ENCODE data around the gene TMEM273. TPM values are rescaled to one million over a fixed set of nuclear protein-coding genes. Genes with fewer than 3 reads are reported as not detected.

TMEM273 gene
- total RNA-seq, 2 donors from 2014 or later = 9.6 to 14.8 TPM

DNA sequence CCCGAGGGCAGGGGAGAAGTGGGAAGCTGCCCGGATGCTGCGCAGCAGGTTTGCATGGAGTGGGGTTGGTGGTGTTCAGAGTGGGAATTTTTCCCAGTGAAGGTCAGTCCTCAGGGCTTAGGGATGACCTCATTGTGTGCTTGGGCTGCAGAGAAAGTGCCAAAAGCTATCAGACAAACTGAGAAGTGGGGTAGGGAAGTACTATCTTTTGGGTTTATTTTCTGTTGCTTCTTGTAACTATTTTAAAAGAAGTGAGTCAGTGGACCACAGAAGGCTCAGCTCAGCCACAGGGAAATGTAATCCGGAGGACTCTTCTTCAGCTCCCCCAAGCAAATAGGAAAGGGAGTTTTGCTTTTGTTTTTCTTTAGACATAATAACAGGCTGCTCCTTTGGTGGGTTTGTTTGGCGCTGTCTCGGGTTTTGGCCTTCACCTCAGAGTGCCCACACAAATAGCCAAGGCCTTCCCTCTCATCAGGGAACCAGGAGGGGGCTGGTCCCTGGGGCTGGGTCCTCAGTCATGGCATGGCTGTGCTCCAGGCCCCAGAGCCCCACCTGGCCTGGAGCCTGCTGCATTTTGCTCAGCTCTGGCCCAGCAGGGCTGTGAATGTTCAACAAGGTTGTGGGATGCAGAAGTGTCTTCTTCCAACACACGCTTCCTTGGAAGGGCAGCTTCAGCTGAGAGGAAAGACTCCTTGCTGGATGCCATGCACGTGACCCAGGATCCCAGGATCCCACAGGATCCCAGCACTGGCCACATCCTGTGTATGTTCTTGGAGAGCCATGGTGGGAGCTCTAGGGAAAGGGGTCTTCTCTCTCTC is 49.0 kb downstream of the TMEM273 start:
- H3K4me1 ChIP-seq (ENCODE audit: control insufficient read depth in 1 of 2, low read depth in 2 of 2) = peaks cover 13 to 41% of the 10 kb centered on the region in 2 donors
- no peaks in the 10 kb centered on the region for H3K9me3 ChIP-seq
- no peak overlapping the region for H3K4me3 ChIP-seq
- no peaks in the 10 kb centered on the region for H3K27me3 ChIP-seq (replicated peaks; ENCODE audit: insufficient read depth)
- peak overlapping the region; percentile 43 to 59 for H3K27ac ChIP-seq
- TF ChIP-seq, protein P1, sequence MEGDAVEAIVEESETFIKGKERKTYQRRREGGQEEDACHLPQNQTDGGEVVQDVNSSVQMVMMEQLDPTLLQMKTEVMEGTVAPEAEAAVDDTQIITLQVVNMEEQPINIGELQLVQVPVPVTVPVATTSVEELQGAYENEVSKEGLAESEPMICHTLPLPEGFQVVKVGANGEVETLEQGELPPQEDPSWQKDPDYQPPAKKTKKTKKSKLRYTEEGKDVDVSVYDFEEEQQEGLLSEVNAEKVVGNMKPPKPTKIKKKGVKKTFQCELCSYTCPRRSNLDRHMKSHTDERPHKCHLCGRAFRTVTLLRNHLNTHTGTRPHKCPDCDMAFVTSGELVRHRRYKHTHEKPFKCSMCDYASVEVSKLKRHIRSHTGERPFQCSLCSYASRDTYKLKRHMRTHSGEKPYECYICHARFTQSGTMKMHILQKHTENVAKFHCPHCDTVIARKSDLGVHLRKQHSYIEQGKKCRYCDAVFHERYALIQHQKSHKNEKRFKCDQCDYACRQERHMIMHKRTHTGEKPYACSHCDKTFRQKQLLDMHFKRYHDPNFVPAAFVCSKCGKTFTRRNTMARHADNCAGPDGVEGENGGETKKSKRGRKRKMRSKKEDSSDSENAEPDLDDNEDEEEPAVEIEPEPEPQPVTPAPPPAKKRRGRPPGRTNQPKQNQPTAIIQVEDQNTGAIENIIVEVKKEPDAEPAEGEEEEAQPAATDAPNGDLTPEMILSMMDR (IDR thresholded peaks at IDR 0.05) = no peak
- DNase-seq (ENCODE audit: low spot score) (no peak), ATAC-seq (ENCODE audit: insufficient number of reproducible peaks, low FRiP score, low read depth) (no peak)
- no peaks in the 10 kb centered on the region for H3K36me3 ChIP-seq

DNA sequence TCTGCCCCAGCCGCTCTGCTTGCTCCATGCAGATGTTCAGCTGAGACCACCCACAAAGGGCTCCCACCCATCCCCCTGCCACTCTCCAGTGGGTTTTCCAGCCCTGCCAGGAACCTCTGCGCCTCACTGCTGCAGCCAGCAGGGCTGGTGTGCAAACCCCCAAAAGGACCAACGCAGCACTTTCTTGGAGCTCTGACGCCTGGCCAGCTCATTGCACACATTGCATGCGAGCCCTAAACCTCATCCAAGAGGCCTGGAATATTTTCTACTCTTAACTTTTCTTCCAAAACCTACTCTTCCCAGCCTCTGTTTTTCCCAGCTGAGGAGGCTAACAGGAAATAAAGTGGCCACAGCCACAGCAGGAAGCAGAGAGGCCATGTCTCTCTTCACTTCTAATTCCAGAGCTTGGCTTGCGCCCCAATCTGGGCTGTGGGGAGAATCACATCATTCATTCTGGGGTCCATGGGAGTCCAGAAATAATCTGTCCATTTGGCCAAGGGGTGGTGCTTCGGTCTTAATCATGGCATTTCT is 49.8 kb downstream of the TMEM273 start:
- no peak overlapping the region for H3K4me3 ChIP-seq
- TF ChIP-seq, protein P1 (IDR thresholded peaks at IDR 0.05) = no peak
- no peaks in the 10 kb centered on the region for H3K36me3 ChIP-seq
- peak overlapping the region; percentile 10 to 59 for H3K27ac ChIP-seq
- H3K27me3 ChIP-seq (replicated peaks; ENCODE audit: insufficient read depth) = no peaks in the 10 kb centered on the region
- peaks cover 13 to 41% of the 10 kb centered on the region in 2 donors for H3K4me1 ChIP-seq (ENCODE audit: control insufficient read depth in 1 of 2, low read depth in 2 of 2)
- no peaks in the 10 kb centered on the region for H3K9me3 ChIP-seq
- ATAC-seq (ENCODE audit: insufficient number of reproducible peaks, low FRiP score, low read depth) (no peak), DNase-seq (ENCODE audit: low spot score) (no peak)

DNA sequence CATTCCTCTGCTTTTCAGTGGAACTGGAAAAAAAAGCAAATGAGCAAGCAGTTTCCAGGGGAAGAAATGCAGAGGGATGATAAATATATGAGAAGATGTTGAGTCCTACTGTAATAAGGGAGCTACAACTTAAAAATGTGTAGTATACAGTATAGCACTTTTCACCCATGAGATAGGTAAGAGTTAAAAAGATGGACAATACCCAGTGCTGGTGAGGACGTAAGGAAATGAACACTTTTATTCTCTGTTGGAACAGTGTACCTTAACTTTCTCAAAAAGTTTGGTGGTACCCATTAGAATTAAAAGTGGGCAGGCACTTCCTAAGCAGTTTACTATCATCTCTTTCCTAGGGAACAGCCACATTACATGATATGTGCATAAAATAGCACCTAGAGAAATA is 51.7 kb downstream of the TMEM273 start:
- Histone ChIP-seq H3K27me3 (replicated peaks; ENCODE audit: insufficient read depth) (no peaks in the 10 kb centered on the region), H3K27ac (no peak overlapping the region), H3K36me3 (no peaks in the 10 kb centered on the region), H3K9me3 (no peaks in the 10 kb centered on the region), H3K4me1 (ENCODE audit: control insufficient read depth in 1 of 2, low read depth in 2 of 2) (peaks cover 13 to 41% of the 10 kb centered on the region in 2 donors), H3K4me3 (no peak overlapping the region)
- DNase-seq (ENCODE audit: low spot score) (no peak), ATAC-seq (ENCODE audit: insufficient number of reproducible peaks, low FRiP score, low read depth) (no peak)
- TF ChIP-seq, protein P1 (IDR thresholded peaks at IDR 0.05) = no peak

DNA sequence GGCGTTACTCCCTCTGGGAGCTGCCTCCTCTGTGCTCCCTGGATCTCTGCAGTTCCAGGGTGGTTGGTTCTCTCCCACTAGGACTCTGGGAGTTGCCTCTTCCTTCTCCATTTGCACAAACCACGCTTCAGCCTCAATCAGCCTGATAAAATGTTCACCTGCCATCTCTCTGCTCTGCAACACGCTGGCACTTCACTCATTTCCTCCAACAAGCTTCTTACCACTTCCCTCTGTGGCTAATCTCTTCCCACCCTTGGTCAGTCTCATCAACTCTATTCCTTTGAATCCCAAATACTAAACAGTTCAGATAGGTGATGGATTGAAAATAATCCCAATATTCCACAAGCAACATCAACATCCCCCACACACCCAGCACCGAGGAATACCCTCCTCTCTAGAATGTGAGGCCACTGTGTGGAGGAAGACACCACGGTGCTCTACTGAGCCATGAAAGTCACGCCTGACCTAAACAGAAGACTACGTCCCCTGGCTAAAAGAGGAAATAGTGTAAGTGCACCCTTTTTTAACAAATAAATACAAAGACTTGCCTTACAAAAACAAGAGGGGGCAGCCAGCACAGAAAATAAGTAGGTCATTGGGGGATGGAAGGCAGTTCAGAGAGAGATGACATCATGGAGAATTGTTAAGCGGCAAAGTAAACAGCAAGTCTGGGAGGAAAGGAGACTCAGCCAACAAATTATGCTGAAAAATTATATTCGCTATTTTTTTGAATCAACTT is 52.4 kb downstream of the TMEM273 start:
- no peak overlapping the region for H3K27ac ChIP-seq
- no peaks in the 10 kb centered on the region for H3K9me3 ChIP-seq
- H3K4me1 ChIP-seq (ENCODE audit: control insufficient read depth in 1 of 2, low read depth in 2 of 2) = peaks cover 13 to 40% of the 10 kb centered on the region in 2 donors
- no peak overlapping the region for H3K4me3 ChIP-seq
- ATAC-seq (ENCODE audit: insufficient number of reproducible peaks, low FRiP score, low read depth) = peak; percentile 67
- H3K27me3 ChIP-seq (replicated peaks; ENCODE audit: insufficient read depth) = no peaks in the 10 kb centered on the region
- no peak for DNase-seq (ENCODE audit: low spot score)
- TF ChIP-seq, protein P1 (IDR thresholded peaks at IDR 0.05) = no peak
- H3K36me3 ChIP-seq = no peaks in the 10 kb centered on the region

DNA sequence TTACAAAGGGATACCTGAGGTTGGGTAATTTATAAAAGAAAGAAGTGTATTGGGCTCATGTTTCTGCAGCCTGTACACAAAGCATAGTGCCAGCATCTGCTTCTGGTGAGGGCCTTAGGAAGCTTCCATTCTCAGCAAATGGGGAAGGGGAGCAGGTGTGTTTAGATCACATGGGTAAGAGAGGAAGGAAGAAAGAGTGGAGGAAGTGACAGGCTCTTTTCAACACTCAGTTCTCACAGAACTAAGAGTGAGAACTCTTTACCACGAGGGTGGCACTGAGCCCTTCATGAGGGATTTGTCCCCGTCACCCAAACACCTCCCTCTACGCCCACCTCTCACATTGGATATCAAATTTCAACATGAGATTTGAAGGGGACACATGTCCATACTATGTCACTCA is 53.9 kb downstream of the TMEM273 start:
- no peak overlapping the region for H3K27ac ChIP-seq
- no peak for DNase-seq (ENCODE audit: low spot score)
- no peaks in the 10 kb centered on the region for H3K36me3 ChIP-seq
- peaks cover 10 to 25% of the 10 kb centered on the region in 2 donors for H3K4me1 ChIP-seq (ENCODE audit: control insufficient read depth in 1 of 2, low read depth in 2 of 2)
- no peaks in the 10 kb centered on the region for H3K27me3 ChIP-seq (replicated peaks; ENCODE audit: insufficient read depth)
- no peak overlapping the region for H3K4me3 ChIP-seq
- H3K9me3 ChIP-seq = no peaks in the 10 kb centered on the region
- ATAC-seq (ENCODE audit: insufficient number of reproducible peaks, low FRiP score, low read depth) = no peak
- TF ChIP-seq, protein P1 (IDR thresholded peaks at IDR 0.05) = no peak

Measured in thoracic aorta (tissue), 2 donors.